HepG2 (cell line): Measurements from ENCODE around the gene ATXN7L2. TPM values are rescaled to one million over a fixed set of nuclear protein-coding genes. Genes with fewer than 3 reads are reported as not detected.

ENCODE experiments used
- ADNP ChIP-seq: sonication (generic); formaldehyde crosslinking; IDR thresholded peaks from 2 replicates; pipeline ENCODE4 v1.4.0; 2020; ENCODE audit warnings: missing genetic modification reagents
- ATM ChIP-seq: fragments of 450-650 bp; IDR thresholded peaks from 2 replicates; pipeline ENCODE4 v1.7.1; 2017; ENCODE audit warnings: mild to moderate bottlenecking, borderline replicate concordance
- CTCF ChIP-seq: sonication (generic); formaldehyde crosslinking; IDR thresholded peaks from 2 replicates; pipeline ENCODE4 v1.5.0; 2020; ENCODE audit warnings: mild to moderate bottlenecking, missing genetic modification reagents, moderate library complexity
- DR1 ChIP-seq: sonication (generic); formaldehyde crosslinking; IDR thresholded peaks from 2 replicates; pipeline ENCODE4 v1.8.0; 2021; ENCODE audit warnings: mild to moderate bottlenecking, missing genetic modification reagents, inconsistent platforms
- ELF1 ChIP-seq: sonication (generic); formaldehyde crosslinking; IDR thresholded peaks from 2 replicates; pipeline ENCODE4 v1.4.0; 2020; ENCODE audit warnings: missing genetic modification reagents
- ELF3 ChIP-seq: IDR thresholded peaks from 2 replicates; pipeline ENCODE4 v1.6.1; 2016; ENCODE audit warnings: missing genetic modification reagents, missing compliant biosample characterization
- ETV5 ChIP-seq: IDR thresholded peaks from 2 replicates; pipeline ENCODE4 v1.6.1; 2018; ENCODE audit warnings: missing biosample characterization, missing genetic modification reagents, inconsistent platforms, borderline replicate concordance
- HMG20A ChIP-seq: IDR thresholded peaks from 2 replicates; pipeline ENCODE4 v1.6.1; 2016; ENCODE audit warnings: borderline replicate concordance
- HNF1B ChIP-seq: sonication (generic); formaldehyde crosslinking; IDR thresholded peaks from 2 replicates; pipeline ENCODE4 v1.5.1; 2020; ENCODE audit warnings: mild to moderate bottlenecking, moderate library complexity, missing genetic modification reagents
- KDM5B ChIP-seq: sonication (generic); formaldehyde crosslinking; IDR thresholded peaks from 2 replicates; pipeline ENCODE4 v1.4.0; 2020; ENCODE audit warnings: missing genetic modification reagents, mild to moderate bottlenecking, borderline replicate concordance
- KLF13 ChIP-seq: sonication (generic); formaldehyde crosslinking; IDR thresholded peaks from 2 replicates; pipeline ENCODE4 v1.4.0; 2020; ENCODE audit warnings: mild to moderate bottlenecking, missing genetic modification reagents
- PITX1 ChIP-seq: sonication (generic); formaldehyde crosslinking; IDR thresholded peaks from 2 replicates; pipeline ENCODE4 v1.5.1; 2020; ENCODE audit warnings: mild to moderate bottlenecking, missing genetic modification reagents
- POGK ChIP-seq: sonication (generic); formaldehyde crosslinking; conservative IDR thresholded peaks from 2 replicates; pipeline ENCODE4 v1.8.0; 2022; ENCODE audit warnings: mild to moderate bottlenecking, moderate library complexity, missing genetic modification reagents
- SIN3B ChIP-seq: fragments of 150-350 bp; IDR thresholded peaks from 2 replicates; pipeline ENCODE4 v1.6.1; 2014; ENCODE audit warnings: low read length
- SRSF1 ChIP-seq: fragments of 200-400 bp; formaldehyde crosslinking; optimal IDR thresholded peaks from 2 replicates; pipeline ENCODE3; 2017; ENCODE audit warnings: mild to moderate bottlenecking, low read depth, low read length, moderate library complexity
- TAF1 ChIP-seq: sonication (generic); formaldehyde crosslinking; IDR thresholded peaks from 2 replicates; pipeline ENCODE4 v1.4.0; 2020; ENCODE audit warnings: missing genetic modification reagents
- TOPORS ChIP-seq: sonication (generic); formaldehyde crosslinking; IDR thresholded peaks from 2 replicates; pipeline ENCODE4 v1.8.0; 2023; ENCODE audit warnings: mild to moderate bottlenecking, missing genetic modification reagents
- U2AF2 ChIP-seq: fragments of 200-400 bp; formaldehyde crosslinking; IDR thresholded peaks from 2 replicates; pipeline ENCODE4 v1.6.1; 2017; ENCODE audit warnings: low read depth, mild to moderate bottlenecking, low read length
- ZBTB49 ChIP-seq: sonication (generic); formaldehyde crosslinking; IDR thresholded peaks from 2 replicates; pipeline ENCODE4 v1.4.0; 2020; ENCODE audit warnings: missing genetic modification reagents, borderline replicate concordance
- ZNF224 ChIP-seq: sonication (generic); formaldehyde crosslinking; IDR thresholded peaks from 2 replicates; pipeline ENCODE4 v1.5.0; 2020; ENCODE audit warnings: mild to moderate bottlenecking, missing genetic modification reagents
- ZNF230 ChIP-seq: sonication (generic); formaldehyde crosslinking; IDR thresholded peaks from 2 replicates; pipeline ENCODE4 v1.4.0; 2020; ENCODE audit warnings: mild to moderate bottlenecking, missing genetic modification reagents
- ZNF432 ChIP-seq: sonication (generic); formaldehyde crosslinking; IDR thresholded peaks from 2 replicates; pipeline ENCODE4 v1.5.0; 2020; ENCODE audit warnings: missing genetic modification reagents, mild to moderate bottlenecking, borderline replicate concordance
- ZNF556 ChIP-seq: sonication (generic); formaldehyde crosslinking; IDR thresholded peaks from 2 replicates; pipeline ENCODE4 v1.4.0; 2020; ENCODE audit warnings: mild to moderate bottlenecking, missing genetic modification reagents, borderline replicate concordance
- polyA plus RNA-seq, 8 experiments: library from polyadenylated mRNA; depleted of rRNA in 3 of 8; stranded (reverse) in 7 of 8; unstranded in 1 of 8; fragments of >200 nt; fragmentation: Illumina TruSeq in 4 of 8; extraction: Trizol in 4 of 8; gene quantifications; 2 replicates each; pipeline versions ENCODE4 v1.2.1 to v1.2.3, GENCODE V29; 2011 to 2016; ENCODE audit warnings: low read depth in 4 of 8, missing spikeins in 1 of 8, mixed read lengths in 1 of 8; ENCODE audit not compliant: insufficient read depth in 1 of 8
- total RNA-seq, 5 experiments: library from RNA; depleted of rRNA; stranded (reverse); fragments of >200 nt; fragmentation: Illumina TruSeq; extraction: Trizol; gene quantifications; 2 replicates each; pipeline ENCODE4 v1.2.3, GENCODE V29; 2016; ENCODE audit warnings: low read depth in 1 of 5

ATXN7L2 gene
- total and polyA plus RNA-seq, 2 of the 13 experiments (the other 11 are each of a cell fraction or from before 2014, with no cell fraction given), result 2.7 to 2.8 TPM

GRCh38 chr1:109532365-109533136 is 48.8 kb downstream of the ATXN7L2 start (continued):
- TF ChIP-seq CTCF (CRISPR knock-in tag) (peak; percentile 96), PITX1 (no peak), SIN3B (no peak), TAF1 (CRISPR knock-in tag) (no peak), ZNF432 (CRISPR knock-in tag) (no peak), KLF13 (CRISPR knock-in tag) (peak; percentile 22; the same call in 1 of the 2 replicates), HMG20A (no peak), U2AF2 (no peak), ZBTB49 (CRISPR knock-in tag) (no peak), ZNF230 (CRISPR knock-in tag) (0 out of 2 replicates have a peak, but pooled peaks have one; percentile 26), KDM5B (0 out of 2 replicates have a peak, but pooled peaks have one; percentile 32), HNF1B (CRISPR knock-in tag) (peak; percentile 27; the same call in 1 of the 2 replicates), ELF3 (CRISPR knock-in tag) (no peak), ELF1 (CRISPR knock-in tag) (peak; percentile 50; the same call in 1 of the 2 replicates), DR1 (CRISPR knock-in tag) (no peak), ZNF556 (0 out of 2 replicates have a peak, but pooled peaks have one; percentile 36), ZNF224 (CRISPR knock-in tag) (no peak), ATM (no peak), SRSF1 (no peak), ADNP (CRISPR knock-in tag) (no peak), TOPORS (CRISPR knock-in tag) (no peak), ETV5 (CRISPR knock-in tag) (peak; percentile 82), POGK (no peak)
